Jurkat, Clone E6-1 (cell line): ENCODE data around the gene ZNF512B.
"Not testable (repeated sequence)": the region's sequence is repeated elsewhere in the genome, so short reads cannot be mapped to it uniquely, and the experiment has no call there.

ENCODE experiments used
- DNase-seq: peaks from one replicate; pipeline ENCODE4 v3.0.0-alpha.2; 2011; ENCODE audit warnings: low read depth, low spot score
- H3K4me3 ChIP-seq: 2 replicates; pipeline ENCODE4 v1.5.1; 2011; ENCODE audit warnings: mild to moderate bottlenecking, low read length, control low read depth, moderate library complexity

Gene ZNF512B

GRCh38 chr20:63940472-63941266 lies 29.1 kb downstream of the ZNF512B start:
- H3K4me3 ChIP-seq: no peak overlapping the region

GRCh38 chr20:63940071-63940471 lies 29.7 kb downstream of the ZNF512B start:
- H3K4me3 ChIP-seq: no peak overlapping the region
- DNase-seq: no peak

More at GRCh38 chr20:63940472-63941266, 29.1 kb downstream of the ZNF512B start:
- DNase-seq: no peak

GRCh38 chr20:63939061-63939935 lies 30.4 kb downstream of the ZNF512B start:
- H3K4me3 ChIP-seq: no peak overlapping the region
- DNase-seq: no peak

- no peak overlapping the region for H3K4me3 ChIP-seq
- DNase-seq: no peak
Observed at GRCh38 chr20:63937596-63937995, 32.1 kb downstream of the ZNF512B start.

GRCh38 chr20:63935447-63935846 lies 34.3 kb downstream of the ZNF512B start:
- no peak for DNase-seq

GRCh38 chr20:63934271-63935068 lies 35.3 kb downstream of the ZNF512B start:
- H3K4me3 ChIP-seq: no peak overlapping the region
- no peak for DNase-seq

More at GRCh38 chr20:63935447-63935846, 34.3 kb downstream of the ZNF512B start:
- H3K4me3 ChIP-seq: no peak overlapping the region

GRCh38 chr20:63933646-63934045 lies 36.1 kb downstream of the ZNF512B start:
- DNase-seq: no peak
- no peak overlapping the region for H3K4me3 ChIP-seq

GRCh38 chr20:63932606-63933160 lies 37.0 kb downstream of the ZNF512B start:
- no peak for DNase-seq
- no peak overlapping the region for H3K4me3 ChIP-seq

GRCh38 chr20:63931735-63932134 lies 38.0 kb downstream of the ZNF512B start:
- DNase-seq: no peak
- no peak overlapping the region for H3K4me3 ChIP-seq

- no peak for DNase-seq
- no peak overlapping the region for H3K4me3 ChIP-seq
Observed at GRCh38 chr20:63930971-63931553, 38.7 kb downstream of the ZNF512B start.

- H3K4me3 ChIP-seq, DNase-seq: not testable (repeated sequence)
Observed at GRCh38 chr20:63929473-63929883, 40.3 kb downstream of the ZNF512B start.

- H3K4me3 ChIP-seq: no peak overlapping the region
- no peak for DNase-seq
Observed at GRCh38 chr20:63929071-63929470, 40.7 kb downstream of the ZNF512B start.

GRCh38 chr20:63926298-63926697 lies 43.4 kb downstream of the ZNF512B start:
- no peak overlapping the region for H3K4me3 ChIP-seq
- DNase-seq: no peak

- peak; percentile 59 for DNase-seq
- H3K4me3 ChIP-seq: no peak overlapping the region
Observed at GRCh38 chr20:63924241-63924640, 45.5 kb downstream of the ZNF512B start.

- no peak overlapping the region for H3K4me3 ChIP-seq
- DNase-seq: no peak
Observed at GRCh38 chr20:63923651-63924050, 46.1 kb downstream of the ZNF512B start.

- no peak for DNase-seq
- no peak overlapping the region for H3K4me3 ChIP-seq
Observed at GRCh38 chr20:63920226-63920625, 49.5 kb downstream of the ZNF512B start.

- DNase-seq: no peak
- no peak overlapping the region for H3K4me3 ChIP-seq
Observed at GRCh38 chr20:63919130-63919529, 50.6 kb downstream of the ZNF512B start.

GRCh38 chr20:63917811-63918210 lies 51.9 kb downstream of the ZNF512B start:
- DNase-seq: no peak

More at GRCh38 chr20:63917811-63918210, 51.9 kb downstream of the ZNF512B start:
- H3K4me3 ChIP-seq: no peak overlapping the region
